Stimulated activated CD8-positive, alpha-beta memory T cell treated with anti-CD3 and anti-CD28 coated beads, Interleukin-2, amount 100 ng/mL, for 48 hours (primary cell): ENCODE measurements around the gene ST6GALNAC3.
"Not testable (repeated sequence)": the region's sequence is repeated elsewhere in the genome, so short reads cannot be mapped to it uniquely, and the experiment has no call there.

Experiments used
- DNase-seq, 2 donors: peaks; one replicate each; pipeline ENCODE4 v3.0.0-alpha.2; 2020; ENCODE audit warnings: low read depth in 2 of 2

ST6GALNAC3 gene

GRCh38 chr1:76190749-76191424 lies 116.3 kb downstream of the ST6GALNAC3 start:
- DNase-seq, result no peak

GRCh38 chr1:76191561-76191960 lies 117.0 kb downstream of the ST6GALNAC3 start:
- DNase-seq, result no peak

GRCh38 chr1:76198452-76198851 lies 123.9 kb downstream of the ST6GALNAC3 start:
- DNase-seq, result no peak

GRCh38 chr1:76202670-76203069 lies 128.1 kb downstream of the ST6GALNAC3 start:
- no peak for DNase-seq

- no peak for DNase-seq
These were observed 128.6 kb downstream of the ST6GALNAC3 start for GRCh38 chr1:76203127-76203526.

GRCh38 chr1:76209238-76209637 lies 134.7 kb downstream of the ST6GALNAC3 start:
- no peak for DNase-seq

GRCh38 chr1:76209648-76210047 lies 135.1 kb downstream of the ST6GALNAC3 start:
- DNase-seq, result no peak

- DNase-seq, result no peak
These were observed 135.6 kb downstream of the ST6GALNAC3 start for GRCh38 chr1:76210160-76210559.

- DNase-seq, result no peak
These were observed 144.3 kb downstream of the ST6GALNAC3 start for GRCh38 chr1:76218888-76219287.

- no peak for DNase-seq
These were observed 144.8 kb downstream of the ST6GALNAC3 start for GRCh38 chr1:76219366-76219818.

- no peak for DNase-seq
These were observed 150.2 kb downstream of the ST6GALNAC3 start for GRCh38 chr1:76224752-76225151.

- no peak for DNase-seq
These were observed 151.0 kb downstream of the ST6GALNAC3 start for GRCh38 chr1:76225526-76225925.

- no peak for DNase-seq
These were observed 153.1 kb downstream of the ST6GALNAC3 start for GRCh38 chr1:76227621-76228020.

GRCh38 chr1:76229279-76230005 lies 154.9 kb downstream of the ST6GALNAC3 start:
- no peak for DNase-seq

- DNase-seq, result no peak
These were observed 156.3 kb downstream of the ST6GALNAC3 start for GRCh38 chr1:76230842-76231281.

- DNase-seq, result no peak
These were observed 156.8 kb downstream of the ST6GALNAC3 start for GRCh38 chr1:76231320-76231719.

- no peak for DNase-seq
These were observed 158.1 kb downstream of the ST6GALNAC3 start for GRCh38 chr1:76232666-76233065.

GRCh38 chr1:76234061-76234460 lies 159.5 kb downstream of the ST6GALNAC3 start:
- DNase-seq, result no peak

- DNase-seq, result no peak
These were observed 162.7 kb downstream of the ST6GALNAC3 start for GRCh38 chr1:76237211-76237610.

- no peak for DNase-seq
These were observed 163.6 kb downstream of the ST6GALNAC3 start for GRCh38 chr1:76238094-76238628.

GRCh38 chr1:76239470-76239918 lies 164.9 kb downstream of the ST6GALNAC3 start:
- no peak for DNase-seq

GRCh38 chr1:76240316-76240715 lies 165.8 kb downstream of the ST6GALNAC3 start:
- DNase-seq, result no peak

- DNase-seq, result not testable (repeated sequence)
These were observed 168.0 kb downstream of the ST6GALNAC3 start for GRCh38 chr1:76242587-76242986.
